Peyer's patch (tissue), 4 donors: Measurements from ENCODE around the gene ERO1A. TPM values are rescaled to one million over a fixed set of nuclear protein-coding genes. Genes with fewer than 3 reads are reported as not detected.

Source experiments
- DNase-seq, 3 donors: peaks; one replicate each; pipeline ENCODE4 v3.0.0-alpha.2; 2017 to 2019
- H3K27ac ChIP-seq, 4 donors: fragments of 200-600 bp; sonication (generic); one replicate each; pipeline ENCODE4 v1.5.1; 2016 to 2019
- H3K27me3 ChIP-seq, 2 donors: fragments of 200-600 bp; sonication (generic); one replicate each; pipeline ENCODE4 v1.5.1; 2019
- H3K36me3 ChIP-seq, 3 donors: fragments of 200-600 bp; sonication (generic); one replicate each; pipeline ENCODE4 v1.5.1; 2016 to 2019
- H3K4me1 ChIP-seq, 4 donors: fragments of 200-600 bp; sonication (generic); one replicate each; pipeline ENCODE4 v1.5.1; 2016 to 2019
- H3K4me3 ChIP-seq, 4 donors: fragments of 200-600 bp; sonication (generic); 1 replicate in 3 of 4; 2 replicates in 1 of 4; pipeline ENCODE4 v1.5.1; 2016 to 2019; ENCODE audit warnings: mild to moderate bottlenecking in 1 of 4
- H3K9me3 ChIP-seq, 4 donors: fragments of 200-600 bp; sonication (generic); one replicate each; pipeline ENCODE4 v1.5.1; 2016 to 2019; ENCODE audit warnings: mild to moderate bottlenecking in 1 of 4
- POLR2A ChIP-seq, 2 donors: fragments of 450-650 bp; IDR thresholded peaks; one replicate each; pipeline ENCODE4 v1.5.1; 2017; ENCODE audit warnings: antibody characterized with exemption in 2 of 2, mild to moderate bottlenecking in 2 of 2, moderate library complexity in 2 of 2
- total RNA-seq, 4 donors: library from RNA; depleted of rRNA; stranded (reverse); fragments of >200 nt; gene quantifications; one replicate each; pipeline ENCODE4 v1.1.0, GENCODE V29; 2016
- TF ChIP-seq, protein P1 (sequence below), 6 experiments: fragments of 450-650 bp in 4 of 6; fragments of 200-600 bp in 2 of 6; sonication (generic) in 1 of 6; IDR thresholded peaks; one replicate each; pipeline ENCODE4 v1.5.1; 2017 to 2019; ENCODE audit warnings: antibody characterized with exemption in 6 of 6, mild to moderate bottlenecking in 3 of 6, moderate library complexity in 1 of 6

The ERO1A gene
- total RNA-seq, 4 donors from 2014 or later: 30.5 to 54.3 (median 35.1) TPM

DNA sequence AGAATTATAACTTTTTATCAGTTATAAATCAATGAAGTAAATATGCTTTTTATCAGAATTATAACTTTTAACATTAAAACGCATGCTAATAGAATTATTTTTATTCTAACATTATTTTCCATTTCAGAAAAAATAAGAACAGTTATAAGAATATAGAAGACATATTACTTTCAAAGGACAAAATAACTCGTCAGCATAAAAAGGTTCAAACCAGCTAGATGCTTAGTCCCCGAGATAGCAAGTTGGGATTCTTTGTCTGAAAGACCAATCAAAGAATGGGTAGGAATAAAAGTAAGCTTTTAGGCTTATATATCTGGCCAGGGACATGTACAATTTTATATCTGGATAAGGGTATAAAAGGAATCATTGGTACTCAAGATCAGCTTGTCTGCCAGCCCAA, 76.8 kb downstream of the ERO1A start:
- H3K9me3 ChIP-seq: no peaks in the 10 kb centered on the region
- H3K36me3 ChIP-seq: no peaks in the 10 kb centered on the region
- no peak overlapping the region for H3K27ac ChIP-seq
- H3K4me3 ChIP-seq: no peak overlapping the region
- no peaks in the 10 kb centered on the region for H3K4me1 ChIP-seq
- no peak for TF ChIP-seq POLR2A (IDR thresholded peaks at IDR 0.05)
- TF ChIP-seq, protein P1, sequence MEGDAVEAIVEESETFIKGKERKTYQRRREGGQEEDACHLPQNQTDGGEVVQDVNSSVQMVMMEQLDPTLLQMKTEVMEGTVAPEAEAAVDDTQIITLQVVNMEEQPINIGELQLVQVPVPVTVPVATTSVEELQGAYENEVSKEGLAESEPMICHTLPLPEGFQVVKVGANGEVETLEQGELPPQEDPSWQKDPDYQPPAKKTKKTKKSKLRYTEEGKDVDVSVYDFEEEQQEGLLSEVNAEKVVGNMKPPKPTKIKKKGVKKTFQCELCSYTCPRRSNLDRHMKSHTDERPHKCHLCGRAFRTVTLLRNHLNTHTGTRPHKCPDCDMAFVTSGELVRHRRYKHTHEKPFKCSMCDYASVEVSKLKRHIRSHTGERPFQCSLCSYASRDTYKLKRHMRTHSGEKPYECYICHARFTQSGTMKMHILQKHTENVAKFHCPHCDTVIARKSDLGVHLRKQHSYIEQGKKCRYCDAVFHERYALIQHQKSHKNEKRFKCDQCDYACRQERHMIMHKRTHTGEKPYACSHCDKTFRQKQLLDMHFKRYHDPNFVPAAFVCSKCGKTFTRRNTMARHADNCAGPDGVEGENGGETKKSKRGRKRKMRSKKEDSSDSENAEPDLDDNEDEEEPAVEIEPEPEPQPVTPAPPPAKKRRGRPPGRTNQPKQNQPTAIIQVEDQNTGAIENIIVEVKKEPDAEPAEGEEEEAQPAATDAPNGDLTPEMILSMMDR (IDR thresholded peaks at IDR 0.05): no peak
- DNase-seq: no peak
- no peaks in the 10 kb centered on the region for H3K27me3 ChIP-seq

DNA sequence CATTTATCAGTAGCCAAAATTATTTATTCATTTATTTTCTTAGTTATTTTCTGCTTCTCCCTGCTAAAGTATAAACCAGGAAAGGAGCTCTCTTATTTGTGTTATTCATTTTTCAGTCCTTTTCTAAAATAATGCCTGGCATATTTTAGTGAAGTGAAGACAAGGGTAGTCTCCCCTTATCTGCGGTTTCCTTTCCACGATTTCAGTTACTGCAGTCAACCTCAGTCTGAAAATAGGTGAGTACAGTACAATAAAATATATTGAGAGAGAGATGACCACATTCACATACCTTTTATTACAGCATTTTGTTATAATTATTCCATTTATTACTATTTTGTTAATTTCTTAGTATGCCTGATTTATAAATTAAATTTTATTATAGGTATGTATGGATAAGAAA, 85.2 kb downstream of the ERO1A start:
- Histone ChIP-seq H3K4me1 (no peaks in the 10 kb centered on the region), H3K9me3 (no peaks in the 10 kb centered on the region), H3K27me3 (no peaks in the 10 kb centered on the region), H3K4me3 (no peak overlapping the region), H3K36me3 (no peaks in the 10 kb centered on the region), H3K27ac (no peak overlapping the region)
- DNase-seq: no peak
- no peak for TF ChIP-seq POLR2A (IDR thresholded peaks at IDR 0.05)
- TF ChIP-seq, protein P1 (IDR thresholded peaks at IDR 0.05): no peak

DNA sequence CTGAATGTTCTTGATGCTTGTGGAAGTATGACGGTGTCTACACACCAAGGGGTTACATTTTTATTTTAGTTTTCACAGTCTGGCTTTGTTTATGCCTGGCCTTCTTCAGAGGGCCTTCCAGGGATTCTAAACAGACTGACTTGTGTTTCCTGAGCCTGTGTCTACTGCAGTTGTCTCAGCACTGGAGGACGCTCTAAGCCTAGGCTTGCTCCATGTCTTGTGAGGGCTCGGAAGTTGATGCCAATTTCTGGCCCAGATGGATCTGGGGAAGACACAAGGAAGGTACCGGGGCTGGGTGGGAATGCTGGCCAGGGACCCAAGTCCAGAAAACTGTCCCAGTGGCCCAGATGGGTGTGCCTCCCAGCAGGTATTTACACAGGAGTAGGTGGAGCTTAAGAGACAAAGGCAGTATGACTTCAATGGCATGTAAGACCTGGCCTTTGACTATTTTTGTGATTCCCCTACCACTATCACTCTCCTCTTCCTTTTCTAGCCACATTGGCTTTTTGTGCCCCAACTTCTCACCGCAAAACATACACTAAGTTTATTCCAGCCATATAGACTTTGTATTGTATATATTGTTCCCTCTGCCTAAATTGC, 85.8 kb downstream of the ERO1A start:
- Histone ChIP-seq H3K9me3 (no peaks in the 10 kb centered on the region), H3K27ac (no peak overlapping the region), H3K4me3 (no peak overlapping the region), H3K27me3 (no peaks in the 10 kb centered on the region), H3K36me3 (no peaks in the 10 kb centered on the region), H3K4me1 (no peaks in the 10 kb centered on the region)
- DNase-seq: no peak
- no peak for TF ChIP-seq POLR2A (IDR thresholded peaks at IDR 0.05)
- TF ChIP-seq, protein P1 (IDR thresholded peaks at IDR 0.05): no peak

DNA sequence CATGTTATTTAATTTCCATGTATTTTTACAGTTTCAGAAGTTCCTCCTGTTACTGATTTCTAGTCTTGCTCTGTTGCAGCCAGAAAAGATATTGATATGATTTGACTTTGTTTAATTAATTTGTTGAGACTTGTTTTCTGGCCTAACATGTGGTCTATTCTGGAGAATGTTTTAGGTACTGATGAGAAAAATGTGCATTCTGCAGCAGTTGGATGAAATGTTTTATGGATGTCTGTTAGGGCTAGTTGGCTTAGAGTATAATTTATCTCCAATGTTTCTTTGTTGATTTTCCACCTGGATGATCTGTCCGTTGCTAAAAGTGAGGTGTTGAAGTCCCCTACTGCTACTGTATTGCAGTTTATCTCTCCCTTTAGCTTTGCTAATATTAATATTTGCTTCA, 88.3 kb downstream of the ERO1A start:
- DNase-seq: no peak
- H3K4me1 ChIP-seq: no peaks in the 10 kb centered on the region
- H3K9me3 ChIP-seq: no peaks in the 10 kb centered on the region
- H3K27ac ChIP-seq: no peak overlapping the region
- no peaks in the 10 kb centered on the region for H3K36me3 ChIP-seq
- H3K27me3 ChIP-seq: no peaks in the 10 kb centered on the region
- H3K4me3 ChIP-seq: no peak overlapping the region
- TF ChIP-seq, protein P1 (IDR thresholded peaks at IDR 0.05): no peak
- TF ChIP-seq POLR2A (IDR thresholded peaks at IDR 0.05): no peak

DNA sequence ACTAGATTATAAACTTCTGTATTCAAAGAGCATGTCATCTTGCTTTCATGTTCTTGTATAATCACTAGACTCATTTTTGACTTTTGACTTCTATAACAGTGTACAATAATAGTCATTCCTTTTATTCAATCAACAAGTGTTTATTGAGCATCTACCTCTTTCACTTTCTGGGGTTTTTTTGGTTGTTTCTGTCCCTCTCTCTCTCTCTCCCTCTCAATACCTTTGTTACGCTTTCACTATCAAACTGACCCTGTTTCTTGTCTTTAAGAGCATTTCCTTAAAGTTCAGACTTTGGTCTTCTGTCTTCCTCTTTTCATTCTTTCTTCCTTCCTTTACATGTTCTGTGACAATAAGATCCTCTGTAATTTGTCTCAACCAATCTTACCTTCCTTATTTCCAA, 93.2 kb downstream of the ERO1A start:
- DNase-seq: no peak
- H3K4me1 ChIP-seq: no peaks in the 10 kb centered on the region

More for the DNA sequence above, 93.2 kb downstream of the ERO1A start:
- Histone ChIP-seq H3K4me3 (no peak overlapping the region), H3K36me3 (no peaks in the 10 kb centered on the region), H3K9me3 (no peaks in the 10 kb centered on the region), H3K27me3 (no peaks in the 10 kb centered on the region), H3K27ac (no peak overlapping the region)
- TF ChIP-seq, protein P1 (IDR thresholded peaks at IDR 0.05): no peak
- no peak for TF ChIP-seq POLR2A (IDR thresholded peaks at IDR 0.05)
